C4-2B (cell line): ENCODE results near the gene NKAP.

Experiments used
- CTCF ChIP-seq: fragments of 450-650 bp; conservative IDR thresholded peaks from 2 replicates; pipeline ENCODE4 v1.5.1; 2017; ENCODE audit warnings: mild to moderate bottlenecking
- ZFX ChIP-seq: fragments of 450-650 bp; IDR thresholded peaks from 2 replicates; pipeline ENCODE4 v1.6.1; 2017

GRCh38 chrX:119871599-119872395 is 71.8 kb downstream of the NKAP start, which contains the start of the genes NDUFA1 and RNF113A:
- TF ChIP-seq CTCF (no peak), ZFX (peak; percentile 91)
